Naive thymus-derived CD8-positive, alpha-beta T cell (primary cell): Measurements from ENCODE around the gene DHRS1. TPM values are rescaled to one million over a fixed set of nuclear protein-coding genes. Genes with fewer than 3 reads are reported as not detected.
"Not testable (repeated sequence)": the region's sequence is repeated elsewhere in the genome, so short reads cannot be mapped to it uniquely, and the experiment has no call there.

Experiments
- ATAC-seq, 2 donors: fragments of 150-1000 bp; cut with Tn5 transposase in 1 of 2; sonication (Bioruptor Pico), chemical (Tn5 transposase) in 1 of 2; 1 replicate in 1 of 2; 2 replicates in 1 of 2; pipeline ENCODE4 v1.10.0; 2021; ENCODE audit warnings: mild to moderate bottlenecking in 2 of 2, moderate library complexity in 2 of 2
- POLR2A ChIA-PET: fragments of 350-600 bp; sonication (Branson Sonifier 250); formaldehyde crosslinking; loops from one replicate; lab custom pipeline; 2021; ENCODE audit warnings: antibody characterized with exemption; lab: Charles Lee
- DNase-seq, 10 donors: peaks; one replicate each; pipeline versions ENCODE4 v3.0.0 to v3.0.0-alpha.2; 2020 to 2022
- H3K27ac Mint-ChIP-seq, 10 donors: one replicate each; pipeline ENCODE4 v1.8.0; 2020 to 2022; ENCODE audit warnings: mild to moderate bottlenecking in 10 of 10, mixed read lengths in 10 of 10, moderate library complexity in 4 of 10, inconsistent platforms in 1 of 10
- H3K27me3 Mint-ChIP-seq, 5 donors: one replicate each; pipeline ENCODE4 v1.8.0; 2021 to 2022; ENCODE audit warnings: mixed read lengths in 5 of 5
- H3K36me3 Mint-ChIP-seq, 3 donors: one replicate each; pipeline ENCODE4 v1.8.0; 2020 to 2022; ENCODE audit warnings: mixed read lengths in 3 of 3, mild to moderate bottlenecking in 2 of 3, inconsistent platforms in 1 of 3
- H3K4me1 Mint-ChIP-seq, 4 donors: one replicate each; pipeline ENCODE4 v1.8.0; 2021 to 2022; ENCODE audit warnings: mixed read lengths in 4 of 4
- H3K4me3 Mint-ChIP-seq, 10 donors: one replicate each; pipeline ENCODE4 v1.8.0; 2020 to 2022; ENCODE audit warnings: mild to moderate bottlenecking in 10 of 10, mixed read lengths in 10 of 10, moderate library complexity in 6 of 10, inconsistent platforms in 1 of 10
- H3K9me3 Mint-ChIP-seq, 9 donors: one replicate each; pipeline ENCODE4 v1.8.0; 2020 to 2022; ENCODE audit warnings: mixed read lengths in 9 of 9, mild to moderate bottlenecking in 3 of 9, inconsistent platforms in 1 of 9, moderate library complexity in 1 of 9
- polyA plus RNA-seq, 3 donors: library from polyadenylated mRNA; unstranded; fragments of 300-500 nt; fragmentation: Illumina TruSeq; gene quantifications; one replicate each; pipeline ENCODE4 v1.2.3, GENCODE V29; 2021
- total RNA-seq, 8 experiments: library from RNA in 2 of 8; stranded (reverse) in 2 of 8; gene quantifications; one replicate each; pipeline ENCODE4 v1.2.3 and lab custom pipeline; 2021 to 2026

Gene DHRS1
- total and polyA plus RNA-seq, 5 experiments from 2014 or later: 19.6 to 34.2 (median 22.4) TPM

DNA sequence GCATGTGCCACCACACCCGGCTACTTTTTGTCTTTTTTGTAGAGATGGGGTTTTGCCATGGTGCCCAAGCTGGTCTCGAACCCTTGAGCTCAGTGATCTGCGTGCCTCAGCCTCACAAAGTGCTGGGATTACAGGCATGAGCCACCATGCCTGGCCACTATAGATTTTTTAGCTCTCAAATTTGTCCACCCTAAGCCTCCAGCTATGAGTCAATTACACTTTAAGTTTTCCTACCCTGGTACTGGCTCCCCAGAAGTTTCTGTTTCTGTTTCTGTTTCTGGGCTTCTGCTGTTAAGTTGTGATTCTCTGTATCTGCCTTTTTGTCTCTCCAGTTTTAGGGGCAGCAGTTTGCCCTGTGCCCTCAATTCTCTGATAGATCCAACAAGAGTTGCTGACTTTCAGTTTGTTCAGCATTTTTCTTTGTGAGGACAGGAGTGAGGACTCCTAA, 52.8 kb downstream of the DHRS1 start:
- DNase-seq (no peak), ATAC-seq (no peak)
- Mint-ChIP-seq H3K4me3 (peak overlapping the region in 3 of 10 donors; percentile 63 to 66 (median 66)), H3K27ac (peak overlapping the region in 8 of 10 donors; percentile 29 to 91 (median 72)), H3K27me3 (no peaks in the 10 kb centered on the region), H3K9me3 (no peaks in the 10 kb centered on the region), H3K36me3 (peaks cover 0 to 10% (median 0%) of the 10 kb centered on the region in 3 donors), H3K4me1 (peaks cover 9 to 37% (median 23%) of the 10 kb centered on the region in 4 donors)
- POLR2A ChIA-PET: interaction anchor here (0.9 to 1.3 kb wide), 3 partner anchors 25 to 48 kb away, joined by 3 to 7 read pairs (median 4); partner anchors contain the start of genes MDP1 and RABGGTA

DNA sequence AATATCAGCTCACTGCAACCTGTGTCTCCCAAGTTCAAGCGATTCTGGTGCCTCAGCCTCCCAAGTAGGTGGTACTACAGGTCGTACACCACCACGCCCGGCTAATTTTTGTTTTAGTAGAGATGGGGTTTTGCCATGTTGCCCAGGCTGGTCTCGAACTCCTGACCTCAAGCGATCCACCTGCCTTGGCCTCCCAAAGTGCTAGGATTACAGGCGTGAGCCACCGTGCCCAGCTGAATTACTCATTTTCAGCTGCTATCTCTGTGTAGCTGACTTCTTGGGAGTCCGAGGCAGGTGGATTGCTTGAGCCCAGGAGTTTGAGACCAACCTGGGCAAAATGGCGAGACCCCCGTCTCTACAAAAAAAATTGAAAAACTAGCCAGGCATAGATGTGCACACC, 54.2 kb downstream of the DHRS1 start:
- H3K4me3 Mint-ChIP-seq: peak overlapping the region in 2 of 10 donors; percentile 15 to 44
- not testable (repeated sequence) for H3K27me3 Mint-ChIP-seq, DNase-seq, H3K9me3 Mint-ChIP-seq, ATAC-seq
- H3K4me1 Mint-ChIP-seq: peaks cover 11 to 51% (median 34%) of the 10 kb centered on the region in 4 donors
- peaks cover 0 to 18% (median 0%) of the 10 kb centered on the region in 3 donors for H3K36me3 Mint-ChIP-seq
- H3K27ac Mint-ChIP-seq: peak overlapping the region in 3 of 10 donors; percentile 47 to 75 (median 68)
- POLR2A ChIA-PET: interaction anchor here (0.6 to 1.9 kb wide), 2 partner anchors 90 to 185 kb away, joined by 4 to 6 read pairs; partner anchors contain the start of genes CBLN3 and KHNYN

GRCh38 chr14:24243336-24243836, 56.2 kb downstream of the DHRS1 start:
- H3K27me3 Mint-ChIP-seq: no peaks in the 10 kb centered on the region
- no peak for ATAC-seq
- peaks cover 22 to 71% (median 53%) of the 10 kb centered on the region in 4 donors for H3K4me1 Mint-ChIP-seq
- H3K27ac Mint-ChIP-seq: peak overlapping the region; percentile 96 to 100 (median 100)
- POLR2A ChIA-PET: interaction anchor here (0.7 to 3.9 kb wide), 19 partner anchors 9 to 290 kb away, joined by 3 to 73 read pairs (median 18); partner anchors contain the start of genes CBLN3, CHMP4A, CIDEB and DCAF11
- DNase-seq: peak in 2 of 10 donors; percentile 8 to 18
- no peaks in the 10 kb centered on the region for H3K9me3 Mint-ChIP-seq
- peak overlapping the region; percentile 83 to 99 (median 97) for H3K4me3 Mint-ChIP-seq
- H3K36me3 Mint-ChIP-seq: peaks cover 0 to 33% (median 0%) of the 10 kb centered on the region in 3 donors

GRCh38 chr14:24241829-24242443, 57.6 kb downstream of the DHRS1 start:
- Mint-ChIP-seq H3K27me3 (no peaks in the 10 kb centered on the region), H3K27ac (peak overlapping the region; percentile 96 to 100 (median 100)), H3K36me3 (peaks cover 3 to 48% (median 10%) of the 10 kb centered on the region in 3 donors), H3K4me1 (peaks cover 32 to 76% (median 65%) of the 10 kb centered on the region in 4 donors), H3K9me3 (no peaks in the 10 kb centered on the region), H3K4me3 (peak overlapping the region; percentile 83 to 99 (median 97))
- ATAC-seq (peak; percentile 83 to 84), DNase-seq (peak in 9 of 10 donors; percentile 89 to 97 (median 92))
- POLR2A ChIA-PET: interaction anchor here (0.7 to 3.9 kb wide), 26 partner anchors 10 to 940 kb away, joined by 3 to 73 read pairs (median 12); partner anchors contain the start of genes CBLN3, CHMP4A, CIDEB and DCAF11

Other genes starting within 250 kb of the DHRS1 start
Only the 30 nearest of the 34 such genes appear.
- 10 to 100 TPM; 74.1 to 77.1 TPM for gene DCAF11, start 185.0 kb downstream of the DHRS1 start, total RNA-seq
- gene DCAF11, start 185.0 kb downstream of the DHRS1 start, polyA plus RNA-seq: 10 to 100 TPM; 68.0 to 83.8 (median 71.9) TPM
- gene NRL, start 184.8 kb downstream of the DHRS1 start, total RNA-seq: 1 to 10 TPM; 2.7 to 3.4 TPM
- gene NRL, start 184.8 kb downstream of the DHRS1 start, polyA plus RNA-seq: 1 to 10 TPM; 3.0 to 3.5 (median 3.1) TPM
- 1 to 10 TPM; 1.9 to 2.2 TPM for gene FITM1, start 169.1 kb downstream of the DHRS1 start, total RNA-seq
- gene FITM1, start 169.1 kb downstream of the DHRS1 start, polyA plus RNA-seq: under 1 TPM; 0.52 to 0.60 (median 0.52) TPM
- 100 to 1,000 TPM; 202 to 203 TPM for gene PSME1, start 163.6 kb downstream of the DHRS1 start, total RNA-seq
- gene PSME1, start 163.6 kb downstream of the DHRS1 start, polyA plus RNA-seq: 100 to 1,000 TPM; 681 to 767 (median 753) TPM
- gene EMC9, start 158.2 kb downstream of the DHRS1 start, total RNA-seq: 10 to 100 TPM; 16.6 to 18.1 TPM
- 1 to 10 TPM; 7.5 to 9.4 (median 8.4) TPM for gene EMC9, start 158.2 kb downstream of the DHRS1 start, polyA plus RNA-seq
- 100 to 1,000 TPM; 129 to 140 TPM for gene PSME2, start 153.2 kb downstream of the DHRS1 start, total RNA-seq
- gene PSME2, start 153.2 kb downstream of the DHRS1 start, polyA plus RNA-seq: 100 to 1,000 TPM; 402 to 471 (median 463) TPM
- 10 to 100 TPM; 85.7 to 91.4 TPM for gene RNF31, start 152.3 kb downstream of the DHRS1 start, total RNA-seq
- gene RNF31, start 152.3 kb downstream of the DHRS1 start, polyA plus RNA-seq: 10 to 100 TPM; 34.1 to 45.3 (median 37.6) TPM
- 100 to 1,000 TPM; 109 to 116 TPM for gene IRF9, start 138.5 kb downstream of the DHRS1 start, total RNA-seq
- 10 to 100 TPM; 46.6 to 68.6 (median 51.3) TPM for gene IRF9, start 138.5 kb downstream of the DHRS1 start, polyA plus RNA-seq
- 10 to 100 TPM; 33.7 to 39.2 TPM for gene REC8, start 127.7 kb downstream of the DHRS1 start, total RNA-seq
- gene REC8, start 127.7 kb downstream of the DHRS1 start, polyA plus RNA-seq: 10 to 100 TPM; 11.1 to 11.6 (median 11.2) TPM
- gene IPO4, start 111.0 kb downstream of the DHRS1 start, total RNA-seq: 10 to 100 TPM; 24.4 to 24.8 TPM
- gene IPO4, start 111.0 kb downstream of the DHRS1 start, polyA plus RNA-seq: 10 to 100 TPM; 20.2 to 27.5 (median 21.1) TPM
- 10 to 100 TPM; 19.4 to 22.1 TPM for gene TM9SF1, start 104.3 kb downstream of the DHRS1 start, total RNA-seq
- gene TM9SF1, start 104.3 kb downstream of the DHRS1 start, polyA plus RNA-seq: 10 to 100 TPM; 23.1 to 29.8 (median 29.1) TPM
- 1 to 10 TPM in 1 of 2 experiments, under 1 TPM in 1; 0.30 to 1.1 TPM for gene TSSK4, start 94.1 kb downstream of the DHRS1 start, total RNA-seq
- gene TSSK4, start 94.1 kb downstream of the DHRS1 start, polyA plus RNA-seq: under 1 TPM; 0.79 to 0.95 (median 0.87) TPM
- 100 to 1,000 TPM in 1 of 2 experiments, 10 to 100 TPM in 1; 99.4 to 107 TPM for gene CHMP4A, start 86.3 kb downstream of the DHRS1 start, total RNA-seq
- 100 to 1,000 TPM; 133 to 144 (median 143) TPM for gene CHMP4A, start 86.3 kb downstream of the DHRS1 start, polyA plus RNA-seq
- gene MDP1, start 83.7 kb downstream of the DHRS1 start, total RNA-seq: 10 to 100 TPM; 13.7 to 15.3 TPM
- 10 to 100 TPM; 33.8 to 39.1 (median 34.5) TPM for gene MDP1, start 83.7 kb downstream of the DHRS1 start, polyA plus RNA-seq
- 100 to 1,000 TPM in 1 of 2 experiments, 10 to 100 TPM in 1; 96.8 to 107 TPM for gene NEDD8, start 67.4 kb downstream of the DHRS1 start, total RNA-seq
- 100 to 1,000 TPM; 302 to 320 (median 319) TPM for gene NEDD8, start 67.4 kb downstream of the DHRS1 start, polyA plus RNA-seq
- 10 to 100 TPM; 76.4 to 78.6 TPM for gene GMPR2, start 66.9 kb downstream of the DHRS1 start, total RNA-seq
- 100 to 1,000 TPM in 1 of 3 donors, 10 to 100 TPM in 2; 79.7 to 111 (median 85.4) TPM for gene GMPR2, start 66.9 kb downstream of the DHRS1 start, polyA plus RNA-seq
- gene TINF2, start 57.2 kb downstream of the DHRS1 start, total RNA-seq: 100 to 1,000 TPM; 125 to 136 TPM
- 100 to 1,000 TPM; 116 to 154 (median 150) TPM for gene TINF2, start 57.2 kb downstream of the DHRS1 start, polyA plus RNA-seq
- gene TGM1, start 36.6 kb downstream of the DHRS1 start, total RNA-seq: 1 to 10 TPM; 6.5 to 6.9 TPM
- gene TGM1, start 36.6 kb downstream of the DHRS1 start, polyA plus RNA-seq: under 1 TPM in 1 of 3 donors, not detected in 2; 0.13 TPM
- 10 to 100 TPM; 43.3 to 46.5 TPM for gene RABGGTA, start 28.2 kb downstream of the DHRS1 start, total RNA-seq
- gene RABGGTA, start 28.2 kb downstream of the DHRS1 start, polyA plus RNA-seq: 10 to 100 TPM; 12.7 to 22.1 (median 20.4) TPM
- gene NOP9, start 70 bp upstream of the DHRS1 start, total RNA-seq: 10 to 100 TPM; 21.8 to 25.8 TPM
- 1 to 10 TPM; 1.3 to 2.2 (median 1.6) TPM for gene NOP9, start 70 bp upstream of the DHRS1 start, polyA plus RNA-seq
- gene CIDEB, start 8.2 kb upstream of the DHRS1 start, total RNA-seq: 10 to 100 TPM; 12.2 to 15.5 TPM
- gene CIDEB, start 8.2 kb upstream of the DHRS1 start, polyA plus RNA-seq: 10 to 100 TPM in 2 of 3 donors, 1 to 10 TPM in 1; 8.6 to 16.1 (median 13.2) TPM
- 10 to 100 TPM; 12.5 to 13.0 TPM for gene LTB4R2, start 10.4 kb upstream of the DHRS1 start, total RNA-seq
- 1 to 10 TPM in 2 of 3 donors, under 1 TPM in 1; 0.93 to 3.5 (median 1.5) TPM for gene LTB4R2, start 10.4 kb upstream of the DHRS1 start, polyA plus RNA-seq
- gene LTB4R, start 11.7 kb upstream of the DHRS1 start, total RNA-seq: 10 to 100 TPM in 1 of 2 experiments, 1 to 10 TPM in 1; 9.6 to 10.1 TPM
- 1 to 10 TPM; 3.4 to 5.9 (median 4.5) TPM for gene LTB4R, start 11.7 kb upstream of the DHRS1 start, polyA plus RNA-seq
- 1 to 10 TPM; 3.8 to 4.7 TPM for gene ADCY4, start 35.3 kb upstream of the DHRS1 start, total RNA-seq
- under 1 TPM; 0.08 to 0.28 (median 0.24) TPM for gene ADCY4, start 35.3 kb upstream of the DHRS1 start, polyA plus RNA-seq
- gene RIPK3, start 40.2 kb upstream of the DHRS1 start, total RNA-seq: 10 to 100 TPM; 32.9 to 35.8 TPM
- 10 to 100 TPM in 1 of 3 donors, 1 to 10 TPM in 2; 5.3 to 11.1 (median 5.6) TPM for gene RIPK3, start 40.2 kb upstream of the DHRS1 start, polyA plus RNA-seq
- not detected for gene NFATC4, start 68.4 kb upstream of the DHRS1 start, total RNA-seq
- gene NFATC4, start 68.4 kb upstream of the DHRS1 start, polyA plus RNA-seq: not detected
- under 1 TPM; 0.29 to 0.36 TPM for gene NYNRIN, start 99.2 kb upstream of the DHRS1 start, total RNA-seq
- gene NYNRIN, start 99.2 kb upstream of the DHRS1 start, polyA plus RNA-seq: under 1 TPM in 1 of 3 donors, not detected in 2; 0.13 TPM
- 1 to 10 TPM; 3.9 to 4.8 TPM for gene CBLN3, start 129.9 kb upstream of the DHRS1 start, total RNA-seq
- under 1 TPM in 1 of 3 donors, not detected in 2; 0.23 TPM for gene CBLN3, start 129.9 kb upstream of the DHRS1 start, polyA plus RNA-seq
- 100 to 1,000 TPM; 142 to 150 TPM for gene KHNYN, start 130.2 kb upstream of the DHRS1 start, total RNA-seq
- gene KHNYN, start 130.2 kb upstream of the DHRS1 start, polyA plus RNA-seq: 10 to 100 TPM in 2 of 3 donors, 1 to 10 TPM in 1; 9.1 to 16.9 (median 10.6) TPM
- 100 to 1,000 TPM; 140 to 145 TPM for gene SDR39U1, start 143.0 kb upstream of the DHRS1 start, total RNA-seq
- 10 to 100 TPM; 70.3 to 90.8 (median 89.5) TPM for gene SDR39U1, start 143.0 kb upstream of the DHRS1 start, polyA plus RNA-seq